Endothelial cell of umbilical vein (primary cell): ENCODE measurements around the gene SYNPO.

Source experiments
- EZH2 ChIP-seq: IDR thresholded peaks from 2 replicates; pipeline ENCODE4 v1.6.1; 2012; ENCODE audit warnings: borderline replicate concordance, low read depth, mild to moderate bottlenecking, moderate library complexity, low read length, inconsistent platforms; ENCODE audit not compliant: severe bottlenecking
- MAX ChIP-seq: IDR thresholded peaks from 2 replicates; pipeline ENCODE4 v1.6.1; 2011; ENCODE audit not compliant: insufficient read depth, insufficient read length
- POLR2A ChIP-seq: IDR thresholded peaks from 2 replicates; pipeline ENCODE4 v1.6.1; 2012; ENCODE audit warnings: low read depth, mild to moderate bottlenecking, control low read depth, low read length
- POLR2AphosphoS5 ChIP-seq: IDR thresholded peaks from 2 replicates; pipeline ENCODE4 v1.6.1; 2012; ENCODE audit warnings: low read depth, mild to moderate bottlenecking, control low read depth, low read length, moderate library complexity; ENCODE audit not compliant: insufficient read depth
- TF ChIP-seq, protein P1 (sequence below), 2 donors: IDR thresholded peaks; 1 replicate in 1 of 2; 2 replicates in 1 of 2; pipeline ENCODE4 v1.5.1; 2011; ENCODE audit warnings: low read length in 2 of 2, mild to moderate bottlenecking in 2 of 2, moderate library complexity in 2 of 2, control low read depth in 1 of 2, inconsistent platforms in 1 of 2, low read depth in 1 of 2; ENCODE audit not compliant: insufficient read depth in 1 of 2; ENCODE audit errors: extremely low read depth in 1 of 2

DNA sequence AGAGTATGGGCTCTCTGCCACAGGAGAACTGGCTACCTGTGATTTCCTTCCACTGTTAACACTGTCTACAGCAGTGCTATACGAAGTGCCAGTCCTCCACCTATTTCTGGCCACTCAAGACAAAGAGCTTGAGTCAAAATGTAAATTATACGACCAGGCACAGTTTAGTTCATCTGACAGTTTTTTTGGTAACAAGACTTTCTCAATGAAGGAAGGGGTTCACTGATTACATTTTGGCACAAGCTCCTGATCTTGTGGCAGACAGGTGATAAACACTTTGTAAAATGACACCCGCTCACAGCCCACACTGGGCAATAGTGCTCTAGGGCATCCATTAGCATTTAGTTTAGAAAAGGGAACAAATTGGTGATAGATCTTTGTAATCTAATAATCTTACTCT lies 51.8 kb downstream of the SYNPO start:
- TF ChIP-seq, protein P1, sequence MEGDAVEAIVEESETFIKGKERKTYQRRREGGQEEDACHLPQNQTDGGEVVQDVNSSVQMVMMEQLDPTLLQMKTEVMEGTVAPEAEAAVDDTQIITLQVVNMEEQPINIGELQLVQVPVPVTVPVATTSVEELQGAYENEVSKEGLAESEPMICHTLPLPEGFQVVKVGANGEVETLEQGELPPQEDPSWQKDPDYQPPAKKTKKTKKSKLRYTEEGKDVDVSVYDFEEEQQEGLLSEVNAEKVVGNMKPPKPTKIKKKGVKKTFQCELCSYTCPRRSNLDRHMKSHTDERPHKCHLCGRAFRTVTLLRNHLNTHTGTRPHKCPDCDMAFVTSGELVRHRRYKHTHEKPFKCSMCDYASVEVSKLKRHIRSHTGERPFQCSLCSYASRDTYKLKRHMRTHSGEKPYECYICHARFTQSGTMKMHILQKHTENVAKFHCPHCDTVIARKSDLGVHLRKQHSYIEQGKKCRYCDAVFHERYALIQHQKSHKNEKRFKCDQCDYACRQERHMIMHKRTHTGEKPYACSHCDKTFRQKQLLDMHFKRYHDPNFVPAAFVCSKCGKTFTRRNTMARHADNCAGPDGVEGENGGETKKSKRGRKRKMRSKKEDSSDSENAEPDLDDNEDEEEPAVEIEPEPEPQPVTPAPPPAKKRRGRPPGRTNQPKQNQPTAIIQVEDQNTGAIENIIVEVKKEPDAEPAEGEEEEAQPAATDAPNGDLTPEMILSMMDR (IDR thresholded peaks at IDR 0.05; ENCODE audit: extremely low read depth in 1 of 2, insufficient read depth in 1 of 2, low read depth in 1 of 2, low read length in 2 of 2): no peak
- TF ChIP-seq EZH2: no peak
- no peak for TF ChIP-seq POLR2A
- TF ChIP-seq POLR2AphosphoS5: no peak
- no peak for TF ChIP-seq MAX
